ENCODE data around the gene EMP2.
"Not testable (repeated sequence)": the region's sequence is repeated elsewhere in the genome, so short reads cannot be mapped to it uniquely, and the experiment has no call there.

Gene EMP2

DNA sequence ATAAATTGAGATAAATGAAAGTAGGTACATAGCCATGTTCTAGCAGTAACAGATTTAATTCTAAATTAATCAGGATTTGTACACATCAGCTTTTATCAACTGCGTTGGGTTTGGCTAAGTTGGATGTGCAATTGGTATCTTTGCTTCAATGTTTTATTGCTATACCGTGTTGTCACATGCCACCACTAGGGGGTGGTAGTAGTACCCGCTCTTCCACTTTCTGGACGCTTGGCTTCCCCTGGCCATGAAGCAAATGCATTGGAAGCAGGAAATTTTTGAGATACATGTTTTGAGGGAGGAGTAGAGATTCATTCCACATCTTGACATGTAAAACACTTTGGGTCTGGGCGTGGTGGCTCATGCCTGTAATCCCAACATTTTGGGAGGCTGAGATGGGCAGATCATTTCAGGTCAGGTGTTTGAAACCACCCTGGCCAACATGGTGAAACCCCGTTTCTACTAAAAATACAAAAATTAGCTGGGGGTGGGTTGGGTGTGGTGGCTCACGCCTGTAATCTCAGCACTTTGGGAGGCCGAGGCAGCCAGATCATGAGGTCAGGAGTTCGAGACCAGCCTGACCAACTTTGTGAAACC lies 58.6 kb downstream of the EMP2 start:
- DNase-seq (ENCODE audit: low read depth, low spot score), result no peak

DNA sequence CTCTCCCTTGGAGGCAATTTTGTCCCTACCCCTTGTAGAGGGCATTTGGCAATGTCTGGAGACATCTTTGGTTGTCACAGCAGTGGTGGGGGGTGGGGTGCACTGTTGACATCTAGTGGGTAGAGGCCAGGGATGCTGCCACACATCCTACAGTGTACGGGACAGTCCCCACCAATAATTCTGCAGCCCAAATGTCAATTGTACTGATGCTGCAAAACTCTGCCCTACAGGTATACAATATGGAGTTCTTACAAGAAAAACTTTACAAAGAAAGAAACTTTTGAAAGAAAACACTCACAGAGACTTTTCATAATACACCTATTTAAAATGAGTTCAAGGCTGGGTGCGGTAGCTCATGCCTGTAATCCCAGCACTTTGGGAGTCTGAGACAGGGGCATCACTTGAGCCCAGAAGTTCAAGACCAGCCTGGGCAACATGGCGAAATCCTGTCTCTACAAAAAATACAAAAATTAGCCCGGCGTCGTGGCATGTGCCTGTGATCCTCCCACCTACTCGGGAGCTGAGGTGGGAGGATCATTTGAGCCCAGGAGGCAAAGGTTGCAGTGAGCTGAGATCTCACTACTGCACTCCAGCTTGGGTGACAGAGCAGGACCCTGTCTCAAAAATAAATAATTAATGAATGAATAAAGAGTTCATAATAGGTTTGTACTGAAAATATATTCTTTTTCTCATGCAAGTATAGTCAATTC lies 59.4 kb downstream of the EMP2 start:
- DNase-seq (ENCODE audit: low read depth, low spot score), result no peak

DNA sequence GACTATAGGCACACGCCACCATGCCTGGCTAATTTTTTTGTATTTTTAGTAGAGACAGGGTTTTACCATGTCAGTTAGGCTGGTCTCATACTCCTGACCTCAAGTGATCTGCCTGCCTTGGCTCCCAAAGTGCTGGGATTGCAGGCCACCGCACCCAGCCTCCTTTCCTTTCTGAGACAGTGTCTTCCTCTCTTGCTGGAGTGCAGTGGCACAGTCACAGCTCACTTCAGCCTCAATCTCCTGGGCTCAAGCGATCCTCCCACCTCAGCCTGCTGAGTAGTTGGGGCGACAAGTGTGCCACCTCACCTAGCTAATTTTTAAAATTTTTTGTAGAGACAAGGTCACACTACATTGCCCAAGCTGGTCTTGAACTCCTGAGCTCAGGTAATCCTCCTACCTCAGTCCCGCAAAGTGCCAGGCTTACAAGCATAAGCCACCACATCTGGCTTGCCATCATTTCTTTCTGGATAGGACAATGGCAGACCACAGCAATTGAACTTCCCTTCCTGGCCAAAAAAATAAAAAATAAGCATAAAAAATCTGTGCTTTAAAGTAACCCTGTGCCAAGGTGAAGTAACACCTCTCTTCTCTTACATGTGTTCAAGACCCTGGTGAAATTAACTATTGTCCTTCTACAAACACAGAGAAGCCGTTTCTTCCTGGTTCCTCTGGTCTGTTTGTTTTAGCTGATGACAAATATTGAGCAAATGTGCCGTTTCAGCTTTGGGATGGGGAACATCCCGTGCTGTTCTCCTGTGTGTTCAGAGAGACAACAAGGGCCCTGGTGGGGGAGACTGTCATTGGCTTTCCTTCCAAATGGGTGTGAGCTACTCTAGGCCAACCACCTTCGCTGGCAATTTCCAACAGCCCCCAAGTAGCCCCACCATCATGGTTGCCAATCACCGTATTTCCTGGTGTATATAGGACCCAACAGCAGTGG lies 60.2 kb downstream of the EMP2 start:
- DNase-seq (ENCODE audit: low read depth, low spot score), result no peak

- DNase-seq (ENCODE audit: low read depth, low spot score), result no peak
Observed at GRCh38 chr16:10519297-10519696, 61.1 kb downstream of the EMP2 start.

- DNase-seq (ENCODE audit: low read depth, low spot score), result no peak
Observed at GRCh38 chr16:10518479-10519041, 61.8 kb downstream of the EMP2 start.

GRCh38 chr16:10517868-10518267 lies 62.5 kb downstream of the EMP2 start:
- DNase-seq (ENCODE audit: low read depth, low spot score), result no peak

GRCh38 chr16:10514369-10515055 lies 65.9 kb downstream of the EMP2 start:
- DNase-seq (ENCODE audit: low read depth, low spot score), result peak; percentile 16

DNA sequence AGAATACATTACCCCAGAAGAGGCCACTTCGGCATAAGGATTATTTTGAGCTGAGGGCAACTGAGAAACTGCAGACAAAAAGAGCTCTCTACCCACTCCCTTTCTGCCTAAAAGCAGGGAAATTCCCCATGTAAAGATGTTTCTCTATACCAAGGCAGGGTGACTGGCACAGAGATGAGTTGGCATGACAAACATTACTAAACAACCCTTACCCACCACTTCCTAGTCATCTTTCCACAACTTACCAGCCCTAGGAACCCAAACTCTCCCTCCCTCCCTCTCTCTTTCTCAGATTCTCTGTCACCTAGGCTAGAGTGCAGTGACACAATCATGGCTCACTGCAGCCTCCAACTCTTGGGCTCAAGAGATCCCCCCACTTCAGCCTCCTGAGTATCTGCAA lies 68.6 kb downstream of the EMP2 start:
- DNase-seq (ENCODE audit: low read depth, low spot score), result no peak

GRCh38 chr16:10510279-10510678 lies 70.1 kb downstream of the EMP2 start:
- DNase-seq (ENCODE audit: low read depth, low spot score), result no peak

GRCh38 chr16:10509534-10510025 lies 70.8 kb downstream of the EMP2 start:
- DNase-seq (ENCODE audit: low read depth, low spot score), result peak; percentile 43

DNA sequence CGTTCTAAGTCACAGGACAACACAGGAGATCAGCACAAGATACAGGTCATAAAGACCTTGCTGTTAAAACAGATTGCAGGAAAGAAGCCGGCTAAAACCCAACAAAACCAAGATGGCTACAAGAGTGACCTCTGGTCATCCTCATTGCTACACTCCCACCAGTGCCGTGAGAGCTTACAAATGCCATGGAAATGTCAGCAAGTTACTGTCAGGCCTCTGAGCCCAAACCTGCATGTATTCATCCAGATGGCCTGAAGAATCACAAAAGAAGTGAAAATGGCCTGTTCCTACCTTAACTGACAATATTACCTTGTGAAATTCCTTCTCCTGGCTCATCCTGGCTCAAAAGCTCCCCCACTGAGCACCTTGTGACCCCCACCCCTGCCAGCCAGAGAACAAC lies 75.1 kb downstream of the EMP2 start:
- not testable (repeated sequence) for DNase-seq (ENCODE audit: low read depth, low spot score)

DNA sequence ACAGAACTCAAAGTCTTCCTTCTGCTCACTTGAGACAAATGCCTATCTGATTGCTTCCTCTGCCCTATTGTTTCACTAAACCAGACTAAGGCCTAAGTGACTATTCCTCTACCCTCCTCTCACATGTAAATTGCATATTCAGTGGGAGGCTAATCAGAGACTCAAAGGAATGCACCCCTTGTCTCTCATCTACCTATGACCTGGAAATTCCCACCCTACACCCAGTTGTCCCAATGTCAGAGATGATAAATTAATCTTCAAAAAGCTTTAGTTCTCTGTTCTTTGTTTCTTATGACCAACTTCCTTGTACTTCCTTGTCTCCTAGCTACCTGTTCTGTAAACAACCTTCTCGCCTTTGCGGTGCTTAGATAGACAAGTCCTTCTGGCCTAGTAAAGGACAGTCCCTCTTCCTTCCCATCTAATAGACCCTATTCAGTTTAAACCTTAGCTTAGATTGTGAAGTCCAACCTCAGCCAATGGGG lies 76.0 kb downstream of the EMP2 start:
- no peak for DNase-seq (ENCODE audit: low read depth, low spot score)

DNA sequence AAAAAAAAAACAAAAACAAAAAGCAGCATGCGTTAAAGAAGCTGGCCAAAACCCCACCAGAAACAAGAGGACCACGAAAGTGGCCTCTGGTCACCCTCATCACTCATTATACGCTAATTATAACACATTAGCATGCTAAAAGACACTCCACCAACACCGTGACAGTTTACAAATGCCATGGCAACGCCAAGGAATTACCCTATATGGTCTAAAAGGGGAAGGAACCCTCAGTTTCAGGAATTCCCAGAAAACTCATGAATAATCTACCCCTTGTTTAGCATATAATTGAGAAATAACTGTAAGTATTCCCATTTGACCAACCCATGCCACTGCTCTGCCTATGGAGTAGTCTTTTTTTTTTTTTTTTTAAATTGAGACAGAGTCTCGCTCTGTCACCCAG lies 77.6 kb downstream of the EMP2 start:
- no peak for DNase-seq (ENCODE audit: low read depth, low spot score)

- DNase-seq (ENCODE audit: low read depth, low spot score), result no peak
Observed at GRCh38 chr16:10501016-10501607, 79.3 kb downstream of the EMP2 start.

DNA sequence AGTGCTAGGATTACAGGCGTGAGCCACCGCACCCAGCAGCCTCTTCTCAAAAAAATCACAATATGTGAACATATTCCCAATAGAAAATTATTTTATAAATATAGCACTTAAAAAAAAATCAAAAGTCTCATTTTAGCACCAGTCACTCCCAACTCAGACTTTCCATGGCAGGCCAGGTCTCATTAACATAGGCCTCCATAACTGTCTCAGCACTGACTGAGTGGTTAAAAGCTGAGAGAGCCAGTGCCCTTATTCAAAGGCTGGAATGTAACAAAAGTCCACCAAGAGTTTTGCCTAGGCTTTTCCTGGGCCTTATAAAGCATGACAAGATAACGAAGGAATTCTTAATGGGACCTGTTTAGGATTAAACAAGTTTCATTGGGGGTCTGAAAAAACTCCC lies 79.8 kb downstream of the EMP2 start:
- no peak for DNase-seq (ENCODE audit: low read depth, low spot score)

GRCh38 chr16:10497132-10498101 lies 83.0 kb downstream of the EMP2 start:
- DNase-seq (ENCODE audit: low read depth, low spot score), result no peak

DNA sequence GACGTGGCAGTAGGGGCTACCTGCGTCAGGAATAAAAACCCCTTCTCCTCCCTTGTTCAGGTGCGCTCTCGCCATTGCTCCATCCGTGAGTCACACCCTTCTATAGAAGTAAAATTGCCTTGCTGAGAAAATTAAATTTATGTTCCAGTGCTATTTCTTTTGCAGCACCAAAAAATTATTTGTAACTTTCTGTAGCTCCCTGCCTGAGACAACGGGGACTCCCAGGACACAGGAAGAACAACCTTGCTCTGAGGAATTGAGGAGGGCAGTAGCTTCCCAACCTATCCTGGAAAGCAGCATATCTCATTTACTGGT lies 85.4 kb downstream of the EMP2 start:
- DNase-seq (ENCODE audit: low read depth, low spot score), result no peak

DNA sequence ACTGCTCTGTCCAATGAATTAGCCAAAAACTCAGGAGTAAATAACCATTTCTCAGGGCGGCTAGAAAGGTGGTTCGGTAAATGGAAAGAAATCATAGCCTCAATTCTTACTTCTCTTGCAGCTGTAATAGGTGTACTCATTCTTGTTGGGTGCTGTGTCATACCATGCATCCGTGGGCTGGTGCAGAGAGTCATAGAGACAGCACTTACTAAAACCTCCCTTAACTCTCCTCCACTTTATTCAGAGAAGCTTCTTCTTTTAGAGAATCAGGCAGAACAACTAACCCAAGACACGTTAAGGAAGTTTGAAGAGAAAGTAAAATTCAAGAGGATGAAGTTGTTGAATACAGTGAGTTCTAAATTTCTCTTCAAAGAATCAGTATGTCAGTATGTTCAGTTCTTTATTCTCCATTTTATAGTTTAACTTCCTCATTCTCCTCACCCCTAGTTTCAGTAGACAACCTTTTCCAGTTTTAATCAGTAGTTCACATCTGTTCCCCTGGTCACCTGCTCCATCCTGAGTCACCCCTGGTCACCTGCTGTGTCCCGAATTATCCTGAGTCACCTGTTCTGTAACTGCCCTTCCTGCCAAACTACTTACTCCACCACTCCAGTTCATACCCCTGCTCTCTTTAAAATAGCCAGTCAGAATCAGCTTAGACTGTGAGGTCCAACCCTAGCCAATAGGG lies 85.9 kb downstream of the EMP2 start:
- DNase-seq (ENCODE audit: low read depth, low spot score), result no peak

DNA sequence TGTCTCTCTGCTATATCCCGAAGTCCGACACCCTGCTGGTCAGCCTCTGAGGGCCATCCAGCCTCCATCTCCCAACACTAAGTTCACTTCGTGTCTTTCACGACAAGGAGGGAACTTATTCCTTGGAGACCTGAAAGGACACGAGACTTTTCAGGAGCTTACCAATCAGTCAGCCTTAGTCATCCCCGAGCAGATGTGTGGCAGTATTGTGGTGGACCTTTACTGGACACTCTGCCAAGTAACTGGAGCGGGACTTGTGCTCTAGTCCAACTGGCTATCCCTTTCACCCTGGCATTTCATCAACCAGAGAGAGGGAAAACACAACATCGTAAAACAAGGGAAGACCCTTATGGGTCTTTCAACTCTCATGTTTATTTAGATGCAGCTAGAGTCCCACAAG lies 87.1 kb downstream of the EMP2 start:
- DNase-seq (ENCODE audit: low read depth, low spot score), result no peak

All from activated naive CD8-positive, alpha-beta T cell treated with anti-CD3 and anti-CD28 coated beads, Interleukin-2, amount 50 U/mL, for 16 hours (primary cell).